ENCODE measurements around the gene QRICH1.

DNA sequence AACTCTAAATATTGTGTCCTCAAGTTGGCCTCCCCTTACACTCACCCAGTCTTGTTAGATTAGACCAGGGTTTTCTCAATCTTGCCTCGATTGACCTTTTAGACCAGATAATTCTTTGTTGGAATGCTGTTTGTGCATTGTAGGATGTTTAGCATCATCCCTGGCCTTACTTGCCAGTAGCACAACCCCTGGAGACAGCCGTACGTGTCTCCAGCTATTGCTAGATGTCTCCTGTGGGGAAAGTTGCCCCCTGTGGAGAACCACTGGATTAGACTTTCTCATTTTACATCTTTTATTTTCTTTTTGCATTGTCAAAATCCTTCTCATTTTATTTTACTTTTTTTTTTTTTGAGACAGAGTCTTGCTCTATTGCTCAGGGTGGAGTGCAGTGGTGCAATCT, 84.5 kb downstream of the QRICH1 start:
- TF ChIP-seq CTCF (IDR thresholded peaks at IDR 0.05) = no peak
- no peak for TF ChIP-seq POLR2A (IDR thresholded peaks at IDR 0.05)
- TF ChIP-seq POLR2AphosphoS5 (IDR thresholded peaks at IDR 0.05) = no peak
- TF ChIP-seq EP300 (IDR thresholded peaks at IDR 0.05) = no peak

Measured in suprapubic skin (tissue), 4 donors.